A549 (cell line): ENCODE results near the gene RPL23.

Experiments
- BHLHE40 ChIP-seq: IDR thresholded peaks from 2 replicates; pipeline ENCODE4 v1.6.1; 2012; ENCODE audit warnings: low read depth, low read length, inconsistent platforms
- CBX2 ChIP-seq: fragments of 200-600 bp; sonication (generic); IDR thresholded peaks from 2 replicates; pipeline ENCODE4 v1.6.1; 2016; ENCODE audit warnings: low read depth, mild to moderate bottlenecking, borderline replicate concordance
- CEBPB ChIP-seq, 2 experiments: fragments of >200 bp in 1 of 2; sonication (Bioruptor Twin) in 1 of 2; formaldehyde crosslinking in 1 of 2; IDR thresholded peaks; 2 replicates each; pipeline ENCODE4 v1.6.1; 2012 to 2016
- CHD4 ChIP-seq: fragments of 200-600 bp; sonication (generic); IDR thresholded peaks from 2 replicates; pipeline ENCODE4 v1.6.1; 2016; ENCODE audit warnings: antibody characterized with exemption, mild to moderate bottlenecking, borderline replicate concordance
- CTCF ChIP-seq: fragments of >200 bp; sonication (Bioruptor Twin); formaldehyde crosslinking; IDR thresholded peaks from 3 replicates; pipeline ENCODE4 v1.5.1; 2016
- EP300 ChIP-seq, 2 experiments: fragments of >200 bp; sonication (Bioruptor Twin); formaldehyde crosslinking; IDR thresholded peaks; 2 replicates in 1 of 2; 3 replicates in 1 of 2; pipeline ENCODE4 v1.6.1; 2016 to 2017
- HMGXB4 ChIP-seq: fragments of 250-450 bp; sonication (Bioruptor Pico); IDR thresholded peaks from 2 replicates; pipeline ENCODE4 v1.5.0; 2021; ENCODE audit warnings: mild to moderate bottlenecking, moderate library complexity, borderline replicate concordance
- JUN ChIP-seq, 2 experiments: fragments of >200 bp; sonication (Bioruptor Twin); formaldehyde crosslinking; IDR thresholded peaks; 2 replicates in 1 of 2; 3 replicates in 1 of 2; pipeline ENCODE4 v1.6.1; 2016 to 2017
- MAFK ChIP-seq: fragments of 450-650 bp; IDR thresholded peaks from 2 replicates; pipeline ENCODE4 v1.6.1; 2014; ENCODE audit not compliant: partially characterized antibody
- PBX3 ChIP-seq: IDR thresholded peaks from 2 replicates; pipeline ENCODE4 v1.6.1; 2012
- POLR2A ChIP-seq: IDR thresholded peaks from 2 replicates; pipeline ENCODE4 v1.6.1; 2012; ENCODE audit warnings: mild to moderate bottlenecking, low read length
- RAD21 ChIP-seq, 2 experiments: fragments of >200 bp in 1 of 2; sonication (Bioruptor Twin) in 1 of 2; formaldehyde crosslinking in 1 of 2; IDR thresholded peaks in 1 of 2; conservative IDR thresholded peaks in 1 of 2; 2 replicates in 1 of 2; 3 replicates in 1 of 2; pipeline ENCODE4 v1.6.1; 2012 to 2018; ENCODE audit warnings: inconsistent platforms in 1 of 2
- REST ChIP-seq: fragments of 200-600 bp; sonication (generic); IDR thresholded peaks from 2 replicates; pipeline ENCODE4 v1.6.1; 2016; ENCODE audit warnings: antibody characterized with exemption, mild to moderate bottlenecking, moderate library complexity
- RFX5 ChIP-seq: fragments of 450-650 bp; IDR thresholded peaks from 2 replicates; pipeline ENCODE4 v1.7.1; 2014; ENCODE audit warnings: antibody characterized with exemption, mild to moderate bottlenecking, moderate library complexity

GRCh38 chr17:38883592-38884526 lies 30.3 kb upstream of the RPL23 start:
- TF ChIP-seq EP300 (IDR thresholded peaks at IDR 0.05) (no peak), CEBPB (IDR thresholded peaks at IDR 0.05) (no peak), CTCF (peak; percentile 13; the same call in 1 of the 3 replicates), MAFK (no peak), CBX2 (no peak), POLR2A (no peak), BHLHE40 (no peak), CHD4 (0 out of 2 replicates have a peak, but pooled peaks have one; percentile 69), RFX5 (no peak), HMGXB4 (CRISPR knock-in tag) (no peak), REST (no peak), RAD21 (conservative IDR thresholded peaks at IDR 0.05 in 1 of 2, IDR thresholded peaks at IDR 0.05 in 1 of 2) (no peak), JUN (IDR thresholded peaks at IDR 0.05) (no peak), PBX3 (no peak)
